ENCODE measurements around the gene HOXD10.

HOXD10 gene

DNA sequence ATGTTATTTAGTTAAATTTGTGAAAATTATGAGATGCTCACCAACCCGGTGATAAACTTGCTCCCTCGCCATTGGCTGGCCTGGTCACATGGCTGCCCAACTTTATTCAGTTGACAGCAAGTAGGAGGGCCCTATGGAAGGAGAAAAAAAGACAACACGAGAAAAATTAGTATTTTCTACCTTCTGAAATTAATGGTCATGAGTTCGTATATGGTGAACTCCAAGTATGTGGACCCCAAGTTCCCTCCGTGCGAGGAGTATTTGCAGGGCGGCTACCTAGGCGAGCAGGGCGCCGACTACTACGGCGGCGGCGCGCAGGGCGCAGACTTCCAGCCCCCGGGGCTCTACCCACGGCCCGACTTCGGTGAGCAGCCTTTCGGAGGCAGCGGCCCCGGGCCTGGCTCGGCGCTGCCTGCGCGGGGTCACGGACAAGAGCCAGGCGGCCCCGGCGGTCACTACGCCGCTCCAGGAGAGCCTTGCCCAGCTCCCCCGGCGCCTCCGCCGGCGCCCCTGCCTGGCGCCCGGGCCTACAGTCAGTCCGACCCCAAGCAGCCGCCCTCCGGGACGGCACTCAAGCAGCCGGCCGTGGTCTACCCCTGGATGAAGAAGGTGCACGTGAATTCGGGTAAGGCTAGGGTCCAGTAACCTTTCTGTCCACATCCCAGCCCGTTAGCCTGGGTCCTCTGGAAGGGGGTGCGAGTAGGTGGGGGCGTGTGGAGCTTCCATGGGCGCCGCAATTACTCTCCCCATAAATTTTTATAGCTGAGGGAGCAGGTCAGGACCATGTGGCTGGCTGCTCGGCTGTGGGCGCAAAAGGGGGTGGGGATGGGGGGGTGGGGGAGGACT is 35.1 kb downstream of the HOXD10 start, which contains the start of gene HOXD4:
HOXD4 (plus strand) TSS at position 109 of the 846 bp plus-strand sequence; CDS start at position 193, 84 bp downstream.
- DNase-seq (ENCODE audit: low read depth), result no peak

DNA sequence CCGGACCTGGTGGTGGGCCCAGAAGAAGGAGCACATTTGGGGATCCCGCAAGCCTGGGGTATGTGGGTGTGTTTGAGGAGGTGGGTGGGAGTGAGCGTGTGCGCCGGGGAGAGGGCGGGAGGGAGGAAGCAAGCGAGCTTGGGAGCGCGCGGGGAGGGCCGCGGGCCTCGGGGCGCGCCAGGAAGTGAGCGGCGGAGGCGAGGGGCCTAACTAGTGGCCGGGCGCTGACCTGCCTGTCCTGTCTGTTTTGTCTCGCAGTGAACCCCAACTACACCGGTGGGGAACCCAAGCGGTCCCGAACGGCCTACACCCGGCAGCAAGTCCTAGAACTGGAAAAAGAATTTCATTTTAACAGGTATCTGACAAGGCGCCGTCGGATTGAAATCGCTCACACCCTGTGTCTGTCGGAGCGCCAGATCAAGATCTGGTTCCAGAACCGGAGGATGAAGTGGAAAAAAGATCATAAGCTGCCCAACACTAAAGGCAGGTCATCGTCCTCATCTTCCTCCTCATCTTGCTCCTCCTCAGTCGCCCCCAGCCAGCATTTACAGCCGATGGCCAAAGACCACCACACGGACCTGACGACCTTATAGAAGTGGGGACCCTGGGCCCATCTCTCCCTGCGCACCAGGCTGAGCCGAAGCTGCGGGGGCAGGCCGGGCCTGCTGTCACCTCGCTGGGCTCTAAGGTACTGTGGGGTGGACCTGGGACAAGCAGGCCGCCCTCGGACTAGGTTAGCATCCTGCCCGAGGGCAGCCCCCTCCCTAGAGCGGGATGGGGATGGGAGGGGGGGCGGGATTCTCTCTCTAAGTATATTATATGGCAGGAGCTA is 36.0 kb downstream of the HOXD10 start:
- no peak for DNase-seq (ENCODE audit: low read depth)

DNA sequence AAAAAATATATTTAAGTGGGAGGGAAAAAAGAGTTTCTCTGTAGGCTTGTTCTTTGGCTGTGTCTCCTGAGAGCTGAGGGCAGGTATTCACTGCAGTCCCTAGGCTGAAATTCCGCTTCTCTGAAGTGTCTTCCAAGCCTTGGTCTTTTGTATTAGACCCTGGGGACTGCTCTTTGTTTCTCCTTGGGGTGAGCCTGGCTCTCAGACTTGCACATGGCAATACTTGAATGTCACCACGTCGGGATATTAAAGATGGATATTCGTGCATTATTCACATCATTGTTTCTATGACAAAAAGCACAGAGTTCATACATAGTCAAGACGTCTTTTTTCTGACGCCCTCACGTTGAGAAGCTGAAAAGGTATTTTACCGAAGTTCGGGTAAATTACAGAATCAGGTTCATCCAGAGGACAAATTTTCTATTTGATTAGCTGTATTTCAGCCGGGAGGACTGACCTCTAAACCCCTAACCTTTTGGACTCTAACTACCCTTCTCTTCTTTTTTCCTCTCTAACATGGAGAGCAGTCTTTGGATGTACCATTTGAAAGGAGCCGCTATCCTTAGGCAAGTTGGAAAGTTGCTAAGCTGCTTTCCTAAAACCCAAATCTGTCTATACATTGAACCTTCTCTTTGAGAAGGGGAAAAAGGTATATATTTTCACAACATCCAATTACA is 38.1 kb downstream of the HOXD10 start:
- no peak for DNase-seq (ENCODE audit: low read depth)

DNA sequence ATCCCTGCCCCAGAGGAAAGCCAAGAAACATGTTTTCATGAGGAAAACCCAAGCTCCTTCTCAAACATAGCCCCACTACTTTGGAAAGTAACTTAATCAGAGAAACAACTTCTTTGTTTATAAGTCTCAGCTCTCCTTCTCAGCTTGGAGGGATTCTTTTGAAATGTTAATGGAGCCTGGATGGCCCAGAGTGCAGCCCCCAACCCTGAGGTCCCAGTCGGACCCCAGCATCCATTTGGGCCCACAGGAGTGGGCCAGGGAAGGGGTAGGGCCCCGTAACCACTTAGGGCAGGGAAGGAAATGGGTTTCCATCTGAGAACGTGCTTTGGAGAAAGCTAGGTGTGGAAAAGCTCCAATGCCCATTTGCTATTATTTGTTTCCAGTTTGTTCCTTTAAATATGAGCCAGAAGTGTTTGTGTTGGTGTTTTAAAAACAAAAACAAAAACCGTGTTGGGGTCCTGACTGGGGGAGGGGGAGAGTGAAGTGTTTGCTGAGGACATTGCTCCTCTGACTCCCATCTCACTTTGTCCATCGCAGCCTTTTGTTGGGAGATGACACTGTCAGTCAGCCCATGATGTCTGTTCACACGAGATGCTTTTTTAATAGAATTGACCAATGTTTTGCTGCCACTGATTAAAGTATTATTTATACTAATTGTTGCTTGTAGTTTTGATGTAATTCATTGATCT is 38.9 kb downstream of the HOXD10 start:
- no peak for DNase-seq (ENCODE audit: low read depth)

DNA sequence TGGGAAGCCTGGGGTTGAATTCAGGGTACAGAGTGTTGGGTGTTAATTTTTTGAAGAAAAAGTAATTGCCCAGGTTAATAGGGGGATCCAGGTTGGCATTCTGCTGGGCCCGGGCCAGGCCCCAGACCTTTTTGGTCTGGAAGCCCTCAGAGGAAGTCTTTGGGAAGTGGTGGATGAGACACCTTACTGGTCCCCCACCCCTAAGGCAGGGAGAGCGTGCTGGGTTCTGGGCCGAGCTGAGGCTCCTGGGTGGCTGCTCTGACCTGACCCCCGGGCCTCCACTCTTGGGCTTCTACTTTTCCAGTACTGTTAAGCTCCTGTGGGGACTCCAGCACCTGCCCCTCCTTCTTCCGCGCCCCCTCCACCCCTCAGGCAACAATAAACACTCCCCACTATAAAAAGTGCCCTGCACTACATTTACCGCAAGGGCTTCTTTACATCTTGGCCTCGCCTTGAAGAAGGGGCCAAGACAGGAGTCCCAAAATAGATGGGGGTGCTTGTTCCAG is 39.8 kb downstream of the HOXD10 start:
- no peak for DNase-seq (ENCODE audit: low read depth)

- no peak for DNase-seq (ENCODE audit: low read depth)
Observed at GRCh38 chr2:176156807-176157498, 40.4 kb downstream of the HOXD10 start, which contains the start of gene HOXD3. Gene HOXD3 (plus strand): TSS chr2:176157307. CDS start chr2:176169115, 11,808 bp downstream.

DNA sequence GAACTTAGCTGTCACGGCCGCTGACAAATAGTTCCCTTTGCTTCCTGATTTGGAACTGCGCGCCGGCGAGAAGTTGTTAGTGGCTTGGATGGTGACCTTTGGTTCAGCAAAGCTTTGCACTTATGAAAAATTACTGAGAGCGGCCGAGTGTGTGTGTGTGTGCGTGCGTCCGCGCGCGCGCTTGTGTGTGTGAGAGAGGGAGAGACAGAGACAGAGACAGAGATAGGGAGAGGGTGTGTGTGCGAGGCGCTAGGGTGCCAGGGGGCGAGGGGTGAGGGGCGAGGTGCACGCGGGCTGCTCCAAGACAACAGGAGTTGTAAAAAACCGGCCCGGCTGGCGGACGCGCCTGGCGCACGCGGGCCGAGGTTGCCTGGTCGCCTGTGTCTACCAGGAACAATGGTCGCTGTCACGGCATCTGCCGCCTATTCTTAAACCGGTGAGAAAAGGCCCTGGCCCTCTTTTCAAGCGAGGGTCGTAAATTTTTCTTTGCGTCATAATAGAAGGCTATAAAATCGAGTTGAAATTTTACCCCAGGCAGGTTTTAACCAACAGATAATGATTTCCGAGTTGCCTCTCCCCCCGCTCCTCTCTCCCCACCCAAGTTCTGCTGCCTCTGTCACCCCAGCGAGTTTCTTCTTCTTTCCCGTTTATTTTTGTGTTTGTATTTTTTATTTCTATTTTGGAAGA is 41.1 kb downstream of the HOXD10 start:
- no peak for DNase-seq (ENCODE audit: low read depth)

DNA sequence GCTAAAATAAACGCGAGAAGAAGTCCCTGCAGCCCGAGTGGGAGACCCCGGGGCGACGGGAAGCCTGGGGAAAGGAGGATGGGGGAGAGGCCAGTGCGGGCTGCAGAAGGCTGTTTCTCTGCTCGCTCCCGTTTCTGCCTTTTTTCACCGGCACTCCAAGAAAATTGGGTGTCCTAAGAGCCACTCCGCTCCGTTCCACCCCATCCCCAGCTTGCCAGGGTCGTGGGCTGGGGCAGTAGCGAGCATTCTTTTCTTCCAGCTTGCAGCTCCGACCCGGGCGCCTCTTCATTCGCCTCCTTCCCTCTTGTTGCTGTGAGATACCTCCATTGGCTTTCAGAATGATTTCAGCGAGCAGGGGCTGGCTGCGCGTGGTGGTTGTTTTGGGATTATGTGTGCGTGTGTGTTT is 41.6 kb downstream of the HOXD10 start:
- DNase-seq (ENCODE audit: low read depth), result no peak

DNA sequence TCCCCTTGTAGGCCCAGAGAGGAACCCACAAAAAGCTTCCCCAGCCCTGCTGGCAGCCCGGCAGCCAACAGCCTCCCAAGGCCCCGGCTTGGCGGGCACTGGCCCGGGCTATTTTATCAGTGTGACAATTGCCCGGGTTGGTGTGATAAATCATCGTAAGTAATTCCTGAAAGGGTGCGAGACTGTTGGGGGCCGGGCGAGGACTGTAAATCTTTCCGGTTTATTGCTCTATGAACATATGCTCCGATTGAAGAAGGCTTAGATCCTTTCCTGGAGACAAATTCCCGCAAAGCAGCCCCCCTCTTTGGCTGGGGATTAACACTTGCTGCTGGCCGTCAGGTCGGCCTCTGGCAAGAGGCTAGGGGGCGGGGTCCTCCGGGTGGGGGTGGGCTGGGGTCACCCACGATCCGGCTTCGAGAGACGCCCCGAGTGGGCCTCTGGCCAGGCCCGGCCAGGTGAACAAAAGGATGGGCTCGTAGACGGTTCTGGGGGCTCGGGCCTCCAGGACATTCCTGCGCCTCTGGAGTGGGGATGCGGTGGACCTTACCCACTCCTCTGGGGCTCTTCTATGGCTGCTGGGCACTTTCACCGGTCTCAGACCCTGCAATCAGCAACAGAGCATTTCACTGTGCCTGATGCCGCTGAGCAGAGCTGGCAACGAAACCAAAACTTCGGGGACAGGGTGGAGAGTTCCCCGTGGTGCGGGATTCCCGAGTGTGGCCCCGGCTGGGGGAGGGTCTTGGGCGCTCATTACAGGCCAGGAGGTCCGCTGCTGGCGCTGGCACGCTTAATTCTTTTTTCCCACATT is 42.5 kb downstream of the HOXD10 start:
- DNase-seq (ENCODE audit: low read depth), result no peak

DNA sequence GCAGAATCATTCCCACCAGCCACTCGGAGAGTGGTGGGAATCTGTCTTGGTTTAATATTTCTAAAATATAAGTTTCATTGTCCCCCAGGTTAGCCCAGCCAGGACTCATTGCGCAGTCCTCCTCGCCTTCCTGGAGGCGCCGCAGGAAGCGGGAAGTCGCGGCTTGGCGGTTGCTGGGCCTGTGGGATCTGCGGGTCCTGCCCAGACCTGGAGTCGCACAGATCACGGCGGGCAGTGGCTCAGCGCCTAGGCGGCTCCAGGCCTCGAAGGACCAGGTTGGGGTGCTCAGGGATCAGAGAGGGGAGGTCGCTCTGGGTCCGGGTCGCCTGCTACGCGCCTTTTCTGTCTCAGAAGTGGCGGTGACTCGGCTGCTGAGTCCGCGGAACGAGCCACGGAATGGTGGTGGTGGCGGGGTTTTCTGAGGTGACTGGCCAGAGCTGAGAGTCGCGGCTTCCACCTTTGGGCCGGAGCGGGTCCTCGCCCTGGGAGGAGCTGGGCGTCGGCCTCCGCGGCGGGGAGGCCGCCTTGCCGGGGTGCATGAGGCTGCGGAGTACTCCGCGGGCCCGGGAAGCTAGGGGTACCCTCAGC is 43.2 kb downstream of the HOXD10 start:
- no peak for DNase-seq (ENCODE audit: low read depth)

DNA sequence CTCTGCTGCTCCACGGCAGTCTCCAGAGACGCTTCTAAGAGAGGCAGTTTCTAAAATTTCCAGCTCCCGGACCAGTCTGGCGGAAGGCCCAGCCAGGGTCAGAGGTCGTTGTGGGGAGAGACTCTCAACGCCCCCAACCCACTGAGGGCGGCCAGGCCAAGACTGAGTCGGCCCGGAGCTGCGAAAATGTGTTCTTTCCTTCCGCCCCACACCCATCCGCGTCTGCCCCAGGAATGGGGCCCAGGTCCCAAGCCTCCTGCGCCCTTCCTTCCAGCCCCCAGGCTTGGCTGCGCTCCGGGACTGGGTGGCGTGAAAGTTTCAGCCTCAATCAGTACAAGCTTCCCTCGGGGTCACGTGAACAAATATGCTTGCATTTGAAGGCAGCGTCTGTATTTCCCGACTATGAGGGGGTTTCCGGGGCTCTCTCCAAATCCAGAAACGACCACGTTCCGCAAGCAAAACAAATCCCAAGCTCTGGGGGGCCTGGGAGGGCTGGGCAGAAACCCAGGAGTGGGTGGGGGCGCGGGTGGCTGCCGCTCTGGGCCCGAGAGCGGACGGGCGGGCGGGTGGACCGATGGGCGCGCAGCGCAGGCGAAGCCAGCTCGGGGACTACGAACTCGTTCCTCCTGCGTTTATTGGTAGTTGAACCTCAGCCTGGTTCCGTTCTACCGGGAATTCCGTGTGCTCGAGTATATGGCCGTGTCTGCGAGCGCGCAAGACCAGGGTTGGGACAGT is 43.8 kb downstream of the HOXD10 start:
- DNase-seq (ENCODE audit: low read depth), result no peak

DNA sequence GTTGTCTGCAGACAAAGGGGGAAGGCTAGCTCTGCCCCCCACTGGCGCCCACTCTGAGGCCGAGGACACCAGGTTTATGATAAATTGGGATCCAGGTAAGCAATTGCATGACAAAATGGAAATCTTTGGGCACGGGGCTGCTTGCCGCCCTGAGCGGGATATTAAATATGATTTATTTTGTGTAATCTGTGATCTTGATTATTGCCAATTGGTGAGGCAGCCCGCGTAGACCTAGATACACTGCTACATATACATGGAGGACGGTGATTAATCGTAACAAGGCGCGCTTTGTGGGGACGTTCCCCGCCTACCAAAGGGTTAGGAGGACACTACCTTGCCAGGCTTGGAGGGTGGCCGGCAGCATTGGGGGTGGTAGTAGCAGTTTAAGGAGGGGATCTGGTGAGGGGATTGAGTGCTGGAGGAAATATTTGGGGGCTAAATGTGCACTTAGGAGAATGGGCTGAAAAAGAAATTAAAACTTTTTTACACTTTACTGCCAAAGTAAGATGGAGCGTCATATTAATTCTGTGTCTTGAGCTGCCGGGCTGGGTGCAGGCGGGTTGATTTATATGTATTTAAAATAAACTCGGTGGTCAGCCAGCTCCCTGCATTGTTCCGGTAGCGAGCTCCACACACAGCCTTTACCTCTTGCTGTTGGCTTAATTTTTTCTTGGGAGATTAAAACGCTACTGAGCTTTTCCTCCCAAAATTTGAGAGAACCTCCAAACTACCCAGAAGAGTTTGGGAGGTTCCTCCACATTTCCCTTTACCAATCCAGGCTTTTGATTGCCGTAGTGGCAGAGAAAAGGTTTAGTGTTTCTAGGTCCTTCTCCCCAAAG is 44.6 kb downstream of the HOXD10 start:
- no peak for DNase-seq (ENCODE audit: low read depth)

DNA sequence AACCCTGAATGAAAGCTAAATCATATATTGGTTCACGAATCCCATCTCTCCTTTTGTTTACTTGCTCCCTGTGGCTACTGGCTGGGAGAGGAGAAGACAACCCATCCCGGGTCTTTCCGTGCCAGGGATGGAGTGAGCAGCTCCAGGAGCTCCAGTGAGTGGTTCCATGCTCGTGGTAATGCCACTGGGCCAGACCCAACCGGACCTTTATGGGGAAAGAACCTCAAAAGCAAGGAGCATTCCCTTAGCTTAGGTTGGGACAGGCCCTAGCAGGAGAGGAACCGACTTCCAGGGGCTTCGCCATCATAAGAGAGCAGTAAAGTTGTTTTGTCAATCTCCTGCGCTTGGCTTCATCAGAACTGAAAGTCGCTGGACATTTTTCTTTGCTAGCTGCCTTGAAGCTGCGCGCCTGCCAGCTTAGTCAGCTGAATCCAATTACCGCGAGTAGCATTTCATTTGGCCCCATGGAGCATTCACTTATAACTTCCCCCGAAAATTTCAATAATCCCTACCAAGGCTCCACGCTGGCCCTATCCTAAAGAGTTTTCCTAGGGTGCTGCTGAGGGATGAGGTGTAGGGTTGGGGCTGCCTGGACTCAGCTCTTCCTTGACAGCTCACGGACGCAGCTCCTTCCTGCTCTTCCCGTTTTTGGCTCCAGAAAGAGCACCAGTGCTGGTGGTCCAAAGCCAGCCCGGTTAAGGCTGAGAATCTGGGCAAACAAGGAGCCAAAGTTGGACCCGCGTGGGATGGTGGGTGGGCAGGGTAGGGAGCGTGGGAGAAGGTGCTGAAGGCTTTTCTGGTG is 45.4 kb downstream of the HOXD10 start:
- DNase-seq (ENCODE audit: low read depth), result peak; percentile 18

- DNase-seq (ENCODE audit: low read depth), result no peak
Observed at GRCh38 chr2:176162911-176163671, 46.5 kb downstream of the HOXD10 start.

DNA sequence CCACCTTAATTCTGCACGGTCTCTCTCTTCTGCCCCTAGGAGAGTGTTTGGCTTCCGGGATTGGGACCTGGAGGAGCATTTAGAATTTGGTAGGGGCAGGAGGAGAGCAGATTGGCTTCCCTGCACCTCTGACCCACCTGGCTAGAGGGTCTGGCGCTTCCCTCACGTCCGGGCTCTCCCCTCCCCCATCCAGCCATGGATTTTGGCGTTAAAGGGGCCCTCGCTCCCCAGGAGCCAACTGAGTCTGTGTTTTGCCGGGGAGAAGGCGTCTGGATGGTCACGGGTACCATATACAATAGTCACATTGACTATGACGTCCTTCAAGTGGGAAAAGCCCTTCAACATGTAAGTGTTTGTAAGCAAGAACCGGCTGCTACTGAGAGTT is 47.1 kb downstream of the HOXD10 start:
- no peak for DNase-seq (ENCODE audit: low read depth)

DNA sequence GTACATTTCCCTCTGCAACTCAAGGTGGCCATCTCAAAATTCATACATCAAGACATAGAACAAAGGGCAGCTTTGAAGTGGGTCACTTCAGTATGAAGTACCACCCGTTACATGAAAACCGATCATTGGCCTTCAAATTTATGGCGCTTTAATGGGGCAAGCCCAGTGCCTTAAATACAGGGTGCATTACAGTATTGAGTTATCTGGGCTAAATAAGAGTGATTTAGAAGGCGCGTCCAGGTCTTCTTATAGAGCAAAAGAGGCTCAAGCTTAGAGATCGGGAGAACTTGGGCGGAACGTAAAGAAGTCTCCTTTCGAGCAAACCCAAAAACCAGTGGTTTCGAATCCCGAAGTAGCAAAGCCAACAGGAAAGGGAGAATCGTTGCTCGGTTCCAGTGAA is 47.6 kb downstream of the HOXD10 start:
- no peak for DNase-seq (ENCODE audit: low read depth)
